H9 (cell line): Measurements from ENCODE around the gene LRRC3. TPM values are rescaled to one million over a fixed set of nuclear protein-coding genes. Genes with fewer than 3 reads are reported as not detected.

Source experiments
- DNase-seq: peaks from one replicate; pipeline ENCODE4 v3.0.0-alpha.2; 2017
- H2AFZ ChIP-seq: one replicate; pipeline ENCODE4 v1.6.1; 2013; ENCODE audit warnings: mild to moderate bottlenecking, low read length, control low read depth, moderate library complexity
- H2AK5ac ChIP-seq: 2 replicates; pipeline ENCODE4 v1.6.1; 2013; ENCODE audit warnings: low read length, control low read depth, mixed read lengths; ENCODE audit not compliant: insufficient read length
- H2BK120ac ChIP-seq: one replicate; pipeline ENCODE4 v1.6.1; 2013; ENCODE audit warnings: low read depth, mild to moderate bottlenecking, low read length, control low read depth, inconsistent platforms; ENCODE audit not compliant: poor library complexity, severe bottlenecking
- H2BK12ac ChIP-seq: 2 replicates; pipeline ENCODE4 v1.6.1; 2013; ENCODE audit warnings: low read length, control low read depth, mixed read lengths, low read depth; ENCODE audit not compliant: insufficient read length
- H2BK15ac ChIP-seq: 2 replicates; pipeline ENCODE4 v1.6.1; 2013; ENCODE audit warnings: low read depth, low read length, control low read depth
- H2BK20ac ChIP-seq: one replicate; pipeline ENCODE4 v1.6.1; 2013; ENCODE audit warnings: low read depth, mild to moderate bottlenecking, low read length, control low read depth, inconsistent platforms; ENCODE audit not compliant: poor library complexity, severe bottlenecking
- H2BK5ac ChIP-seq: 2 replicates; pipeline ENCODE4 v1.6.1; 2013; ENCODE audit warnings: low read length, control low read depth, mixed read lengths; ENCODE audit not compliant: insufficient read length
- H3K14ac ChIP-seq: 2 replicates; pipeline ENCODE4 v1.6.1; 2013; ENCODE audit warnings: low read length, control low read depth; ENCODE audit not compliant: insufficient read depth
- H3K18ac ChIP-seq: 2 replicates; pipeline ENCODE4 v1.6.1; 2013; ENCODE audit warnings: low read depth, mild to moderate bottlenecking, mixed read lengths, low read length, control low read depth; ENCODE audit not compliant: insufficient read length
- H3K23ac ChIP-seq: 2 replicates; pipeline ENCODE4 v1.6.1; 2013; ENCODE audit warnings: low read length, control low read depth, mixed read lengths, low read depth; ENCODE audit not compliant: insufficient read length
- H3K23me2 ChIP-seq: 2 replicates; pipeline ENCODE4 v1.6.1; 2013; ENCODE audit warnings: low read depth, mild to moderate bottlenecking, mixed read lengths, low read length, control low read depth; ENCODE audit not compliant: insufficient read length, poor library complexity, severe bottlenecking
- H3K27ac ChIP-seq: 2 replicates; pipeline ENCODE4 v1.5.1; 2013; ENCODE audit warnings: low read length, control low read depth, mixed read lengths, low read depth; ENCODE audit not compliant: insufficient read length
- H3K27me3 ChIP-seq: 2 replicates; pipeline ENCODE4 v1.6.1; 2013; ENCODE audit warnings: low read length, control low read depth, inconsistent platforms; ENCODE audit not compliant: insufficient read depth
- H3K4ac ChIP-seq: 2 replicates; pipeline ENCODE4 v1.6.1; 2013; ENCODE audit warnings: low read depth, mild to moderate bottlenecking, control low read depth, inconsistent platforms, low read length, moderate library complexity
- H3K4me1 ChIP-seq: 2 replicates; pipeline ENCODE4 v1.6.1; 2013; ENCODE audit warnings: low read length, control low read depth, inconsistent platforms; ENCODE audit not compliant: insufficient read depth
- H3K4me2 ChIP-seq: 2 replicates; pipeline ENCODE4 v1.6.1; 2013; ENCODE audit warnings: low read length, control low read depth, mixed read lengths; ENCODE audit not compliant: insufficient read length, insufficient read depth
- H3K56ac ChIP-seq: 2 replicates; pipeline ENCODE4 v1.6.1; 2013; ENCODE audit warnings: low read depth, mild to moderate bottlenecking, mixed read lengths, low read length, control low read depth; ENCODE audit not compliant: insufficient read length
- H3K79me1 ChIP-seq: 2 replicates; pipeline ENCODE4 v1.6.1; 2013; ENCODE audit warnings: low read depth, mild to moderate bottlenecking, moderate library complexity, low read length, control low read depth, inconsistent platforms; ENCODE audit not compliant: insufficient read depth, poor library complexity, severe bottlenecking
- H3K79me2 ChIP-seq: 2 replicates; pipeline ENCODE4 v1.6.1; 2013; ENCODE audit warnings: low read length, control low read depth, inconsistent platforms; ENCODE audit not compliant: insufficient read depth
- H3K9ac ChIP-seq: 2 replicates; pipeline ENCODE4 v1.6.1; 2013; ENCODE audit warnings: low read length, control low read depth, mixed read lengths; ENCODE audit not compliant: insufficient read length; ENCODE audit errors: extremely low read depth
- H3K9me3 ChIP-seq: one replicate; pipeline ENCODE4 v1.6.1; 2013; ENCODE audit warnings: low read depth, low read length, inconsistent platforms; ENCODE audit not compliant: control insufficient read depth
- H3T11ph ChIP-seq: one replicate; pipeline ENCODE4 v1.6.1; 2013; ENCODE audit warnings: mild to moderate bottlenecking, low read length, control low read depth, inconsistent platforms
- H4K20me1 ChIP-seq: one replicate; pipeline ENCODE4 v1.6.1; 2013; ENCODE audit not compliant: control insufficient read depth, insufficient read length, insufficient read depth
- H4K5ac ChIP-seq: 2 replicates; pipeline ENCODE4 v1.6.1; 2013; ENCODE audit warnings: low read depth, mild to moderate bottlenecking, mixed read lengths, low read length, control low read depth; ENCODE audit not compliant: insufficient read length
- H4K8ac ChIP-seq: replicated peaks from 2 replicates; pipeline ENCODE4 v1.6.1; 2013; ENCODE audit warnings: low read length, control low read depth, mixed read lengths, low read depth; ENCODE audit not compliant: insufficient read length
- H4K91ac ChIP-seq: 2 replicates; pipeline ENCODE4 v1.6.1; 2013; ENCODE audit warnings: low read depth, mild to moderate bottlenecking, moderate library complexity, mixed read lengths, low read length, control low read depth; ENCODE audit not compliant: insufficient read length
- H3K27ac Mint-ChIP-seq, 3 experiments: 2 replicates in 2 of 3; 3 replicates in 1 of 3; pipeline ENCODE4 v1.8.0; 2020 to 2021; ENCODE audit warnings: mixed read lengths in 3 of 3, mild to moderate bottlenecking in 1 of 3, moderate library complexity in 1 of 3
- H3K27me3 Mint-ChIP-seq: 2 replicates; pipeline ENCODE4 v1.8.0; 2021; ENCODE audit warnings: low read depth, mild to moderate bottlenecking, moderate library complexity, mixed read lengths
- H3K36me3 Mint-ChIP-seq, 3 experiments: 2 replicates in 2 of 3; 3 replicates in 1 of 3; pipeline ENCODE4 v1.8.0; 2020 to 2021; ENCODE audit warnings: low read depth in 3 of 3, mixed read lengths in 3 of 3; ENCODE audit not compliant: insufficient read depth in 1 of 3
- H3K4me1 Mint-ChIP-seq, 2 experiments: 2 replicates each; pipeline ENCODE4 v1.8.0; 2020; ENCODE audit warnings: mixed read lengths in 2 of 2
- H3K4me3 Mint-ChIP-seq, 2 experiments: 2 replicates in 1 of 2; 3 replicates in 1 of 2; pipeline ENCODE4 v1.8.0; 2020 to 2021; ENCODE audit warnings: mild to moderate bottlenecking in 2 of 2, mixed read lengths in 2 of 2, moderate library complexity in 1 of 2
- H3K9me3 Mint-ChIP-seq, 2 experiments: 2 replicates in 1 of 2; 3 replicates in 1 of 2; pipeline ENCODE4 v1.8.0; 2020; ENCODE audit warnings: mild to moderate bottlenecking in 2 of 2, mixed read lengths in 2 of 2, moderate library complexity in 1 of 2
- WGBS: extraction: QIAGEN DNeasy Blood & Tissue Kit; methylation state at CpG from one replicate; pipeline ENCODE4 v1.1.7; 2013; ENCODE audit warnings: missing lambda C conversion rate, low lambda C conversion rate, mixed read lengths; ENCODE audit not compliant: insufficient read length; ENCODE audit errors: extremely low coverage; 5-methylcytosine and 5-hydroxymethylcytosine counted together
- total RNA-seq: library from RNA; stranded (reverse); gene quantifications from 2 replicates; pipeline ENCODE4 v1.2.1, GENCODE V29; 2021
- TF ChIP-seq, protein P1 (sequence below): fragments of 200-600 bp; sonication (generic); conservative IDR thresholded peaks from 3 replicates; pipeline ENCODE4 v1.8.0; 2021; ENCODE audit warnings: antibody characterized with exemption, mild to moderate bottlenecking

Gene LRRC3
- total RNA-seq, 1 experiment from 2014 or later: 3.1 TPM

GRCh38 chr21:44466351-44466954, 11.1 kb downstream of the LRRC3 start:
- Histone ChIP-seq H3K14ac (no peak overlapping the region), H2AFZ (no peak overlapping the region), H3K9ac (no peak overlapping the region), H2BK5ac (no peak overlapping the region), H4K20me1 (no peaks in the 10 kb centered on the region), H3K4ac (no peak overlapping the region), H3K79me1 (no peaks in the 10 kb centered on the region), H3K4me2 (no peak overlapping the region), H2BK120ac (no peak overlapping the region), H3K18ac (no peak overlapping the region), H3K9me3 (no peaks in the 10 kb centered on the region), H4K91ac (no peak overlapping the region), H2BK20ac (no peak overlapping the region), H3T11ph (no peak overlapping the region), H2AK5ac (no peak overlapping the region), H3K79me2 (no peaks in the 10 kb centered on the region), H3K27ac (no peak overlapping the region), H4K5ac (no peak overlapping the region), H3K27me3 (no peaks in the 10 kb centered on the region), H2BK12ac (no peak overlapping the region), H3K23ac (no peak overlapping the region), H2BK15ac (no peak overlapping the region), H4K8ac (no peak overlapping the region), H3K4me1 (no peaks in the 10 kb centered on the region), H3K56ac (no peak overlapping the region), H3K23me2 (no peaks in the 10 kb centered on the region)
- no peak for DNase-seq
- H3K4me3 Mint-ChIP-seq: no peak overlapping the region
- H3K9me3 Mint-ChIP-seq: no peaks in the 10 kb centered on the region
- no peak overlapping the region; a peak in 1 of 7 replicates for H3K27ac Mint-ChIP-seq
- H3K36me3 Mint-ChIP-seq: no peaks in the 10 kb centered on the region
- no peaks in the 10 kb centered on the region for H3K27me3 Mint-ChIP-seq
- peaks cover 6 to 15% of the 10 kb centered on the region in 2 experiments for H3K4me1 Mint-ChIP-seq
- TF ChIP-seq, protein P1, sequence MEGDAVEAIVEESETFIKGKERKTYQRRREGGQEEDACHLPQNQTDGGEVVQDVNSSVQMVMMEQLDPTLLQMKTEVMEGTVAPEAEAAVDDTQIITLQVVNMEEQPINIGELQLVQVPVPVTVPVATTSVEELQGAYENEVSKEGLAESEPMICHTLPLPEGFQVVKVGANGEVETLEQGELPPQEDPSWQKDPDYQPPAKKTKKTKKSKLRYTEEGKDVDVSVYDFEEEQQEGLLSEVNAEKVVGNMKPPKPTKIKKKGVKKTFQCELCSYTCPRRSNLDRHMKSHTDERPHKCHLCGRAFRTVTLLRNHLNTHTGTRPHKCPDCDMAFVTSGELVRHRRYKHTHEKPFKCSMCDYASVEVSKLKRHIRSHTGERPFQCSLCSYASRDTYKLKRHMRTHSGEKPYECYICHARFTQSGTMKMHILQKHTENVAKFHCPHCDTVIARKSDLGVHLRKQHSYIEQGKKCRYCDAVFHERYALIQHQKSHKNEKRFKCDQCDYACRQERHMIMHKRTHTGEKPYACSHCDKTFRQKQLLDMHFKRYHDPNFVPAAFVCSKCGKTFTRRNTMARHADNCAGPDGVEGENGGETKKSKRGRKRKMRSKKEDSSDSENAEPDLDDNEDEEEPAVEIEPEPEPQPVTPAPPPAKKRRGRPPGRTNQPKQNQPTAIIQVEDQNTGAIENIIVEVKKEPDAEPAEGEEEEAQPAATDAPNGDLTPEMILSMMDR: no peak
- WGBS: no CpG with 5 or more reads among the region's 16 CpGs
